Measurements from ENCODE around the gene TNNI3. TPM values are rescaled to one million over a fixed set of nuclear protein-coding genes. Genes with fewer than 3 reads are reported as not detected.

Gene TNNI3
- not detected in 2 replicates for total RNA-seq

GRCh38 chr19:55157064-55157908 lies at the start of gene TNNI3:
TNNI3 (minus strand) TSS chr19:55157732; CDS start chr19:55157589, 143 bp downstream.

GRCh38 chr19:55179606-55180484 lies 22.3 kb upstream of the TNNI3 start, which contains the start of gene SYT5:
SYT5 (minus strand) TSS chr19:55180289; CDS start chr19:55179041, 1,248 bp downstream.

GRCh38 chr19:55166530-55167268 lies 9.2 kb upstream of the TNNI3 start, which contains the start of gene DNAAF3:
DNAAF3 (minus strand) TSS chr19:55166613; CDS start chr19:55166413, 200 bp downstream.

GRCh38 chr19:55149078-55150003 lies 8.2 kb downstream of the TNNI3 start, which contains the start of gene TNNT1:
TNNT1 (minus strand) TSS chr19:55149206; CDS start chr19:55147157, 2,049 bp downstream.

GRCh38 chr19:55116859-55117662 lies 40.5 kb downstream of the TNNI3 start, which contains the start of gene PPP1R12C:
PPP1R12C (minus strand) TSS chr19:55117637; CDS start chr19:55117543, 94 bp downstream.

Other genes starting within 250 kb of the TNNI3 start
- not detected in 2 replicates for gene NLRP7, start 210.2 kb downstream of the TNNI3 start, total RNA-seq
- 0.25 and 1.4 TPM in 2 replicates for gene NLRP2, start 191.4 kb downstream of the TNNI3 start, total RNA-seq
- gene GP6, start 119.5 kb downstream of the TNNI3 start, total RNA-seq, result not detected in 2 replicates
- gene RDH13, start 94.6 kb downstream of the TNNI3 start, total RNA-seq, result 8.1 and 8.8 TPM in 2 replicates
- 12.6 and 14.7 TPM in 2 replicates for gene EPS8L1, start 81.9 kb downstream of the TNNI3 start, total RNA-seq
- 58.8 and 64.1 TPM in 2 replicates for gene PPP1R12C, start 40.1 kb downstream of the TNNI3 start, total RNA-seq
- gene TNNT1, start 8.5 kb downstream of the TNNI3 start, total RNA-seq, result 0.79 and 3.1 TPM in 2 replicates
- gene DNAAF3, start 8.9 kb upstream of the TNNI3 start, total RNA-seq, result 0.79 and 1.8 TPM in 2 replicates
- not detected in 2 replicates for gene SYT5, start 22.6 kb upstream of the TNNI3 start, total RNA-seq
- 3.1 and 5.3 TPM in 2 replicates for gene PTPRH, start 51.8 kb upstream of the TNNI3 start, total RNA-seq
- 0.27 and 1.7 TPM in 2 replicates for gene TMEM86B, start 71.0 kb upstream of the TNNI3 start, total RNA-seq
- gene PPP6R1, start 101.3 kb upstream of the TNNI3 start, total RNA-seq, result 44.7 and 51.5 TPM in 2 replicates
- gene HSPBP1, start 122.4 kb upstream of the TNNI3 start, total RNA-seq, result 44.3 and 63.8 TPM in 2 replicates
- gene BRSK1, start 126.3 kb upstream of the TNNI3 start, total RNA-seq, result 0.25 and 0.27 TPM in 2 replicates
- gene TMEM150B, start 167.6 kb upstream of the TNNI3 start, total RNA-seq, result not detected in 2 replicates
- gene KMT5C, start 182.1 kb upstream of the TNNI3 start, total RNA-seq, result 6.3 and 6.6 TPM in 2 replicates
- not detected in 2 replicates for gene COX6B2, start 197.0 kb upstream of the TNNI3 start, total RNA-seq
- not detected in 2 replicates for gene GARIN5B, start 205.5 kb upstream of the TNNI3 start, total RNA-seq
- not detected in 2 replicates for gene IL11, start 212.7 kb upstream of the TNNI3 start, total RNA-seq
- not detected in 2 replicates for gene TMEM190, start 219.1 kb upstream of the TNNI3 start, total RNA-seq
- gene TMEM238, start 226.6 kb upstream of the TNNI3 start, total RNA-seq, result not detected in 2 replicates
- gene RPL28, start 228.2 kb upstream of the TNNI3 start, total RNA-seq, result 251 and 353 TPM in 2 replicates

Measured in mammary microvascular endothelial cell (primary cell).